ENCODE results near the gene IL37.

DNA sequence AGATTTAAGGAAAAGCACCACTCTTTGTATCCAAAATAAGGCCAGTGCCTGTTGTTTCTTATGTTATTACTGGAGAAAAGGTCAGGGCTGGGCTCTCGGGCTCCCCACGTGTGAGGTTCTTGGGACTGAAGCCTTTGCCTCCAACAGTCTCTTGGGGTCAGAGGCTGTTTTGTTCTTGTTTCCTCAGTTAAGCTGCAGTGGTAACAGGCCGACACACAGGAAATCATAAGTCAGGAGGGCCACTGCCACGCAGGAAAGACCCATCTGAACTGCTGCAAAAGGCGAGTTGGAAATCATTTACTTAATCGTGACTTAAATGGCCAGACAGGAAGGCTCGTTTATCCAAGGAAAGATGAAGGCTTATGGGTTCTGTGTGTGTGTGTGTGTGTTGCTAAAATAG lies 30.3 kb upstream of the IL37 start:
- no peak for TF ChIP-seq EZH2 (IDR thresholded peaks at IDR 0.05; ENCODE audit: low read length, unreplicated experiment)
- TF ChIP-seq, protein P1, sequence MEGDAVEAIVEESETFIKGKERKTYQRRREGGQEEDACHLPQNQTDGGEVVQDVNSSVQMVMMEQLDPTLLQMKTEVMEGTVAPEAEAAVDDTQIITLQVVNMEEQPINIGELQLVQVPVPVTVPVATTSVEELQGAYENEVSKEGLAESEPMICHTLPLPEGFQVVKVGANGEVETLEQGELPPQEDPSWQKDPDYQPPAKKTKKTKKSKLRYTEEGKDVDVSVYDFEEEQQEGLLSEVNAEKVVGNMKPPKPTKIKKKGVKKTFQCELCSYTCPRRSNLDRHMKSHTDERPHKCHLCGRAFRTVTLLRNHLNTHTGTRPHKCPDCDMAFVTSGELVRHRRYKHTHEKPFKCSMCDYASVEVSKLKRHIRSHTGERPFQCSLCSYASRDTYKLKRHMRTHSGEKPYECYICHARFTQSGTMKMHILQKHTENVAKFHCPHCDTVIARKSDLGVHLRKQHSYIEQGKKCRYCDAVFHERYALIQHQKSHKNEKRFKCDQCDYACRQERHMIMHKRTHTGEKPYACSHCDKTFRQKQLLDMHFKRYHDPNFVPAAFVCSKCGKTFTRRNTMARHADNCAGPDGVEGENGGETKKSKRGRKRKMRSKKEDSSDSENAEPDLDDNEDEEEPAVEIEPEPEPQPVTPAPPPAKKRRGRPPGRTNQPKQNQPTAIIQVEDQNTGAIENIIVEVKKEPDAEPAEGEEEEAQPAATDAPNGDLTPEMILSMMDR (conservative IDR thresholded peaks at IDR 0.05; ENCODE audit: low read depth, low read length) = no peak
- TF ChIP-seq EZH2phosphoT487 (IDR thresholded peaks at IDR 0.05; ENCODE audit: borderline replicate concordance, low read length) = no peak

Data from PC-3 (cell line).